ENCODE data around the gene MTF1.
A peak's percentile ranks its signal among the peaks of the same experiment; 100 is the strongest.

MTF1 gene

DNA sequence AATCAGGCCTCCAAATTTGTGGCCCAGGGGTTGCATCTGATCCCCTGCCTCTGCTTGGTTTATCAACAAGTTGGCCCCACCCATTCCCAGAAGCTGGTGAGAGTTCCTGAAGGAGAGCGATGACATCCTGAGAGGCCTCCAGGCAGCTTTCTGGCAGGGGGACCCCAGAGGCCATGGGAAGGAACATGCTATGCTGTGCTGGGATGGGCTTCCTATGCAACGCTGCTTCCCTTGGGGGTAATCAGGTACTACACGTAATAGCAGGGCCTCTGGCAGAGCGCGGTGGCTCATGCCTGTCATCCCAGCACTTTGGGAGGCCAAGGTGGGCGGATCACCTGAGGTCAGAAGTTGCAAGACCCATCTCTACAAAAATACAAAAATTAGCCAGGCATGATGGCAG lies 8.4 kb upstream of the MTF1 start:
- no peak for DNase-seq (ENCODE audit: low spot score)

DNA sequence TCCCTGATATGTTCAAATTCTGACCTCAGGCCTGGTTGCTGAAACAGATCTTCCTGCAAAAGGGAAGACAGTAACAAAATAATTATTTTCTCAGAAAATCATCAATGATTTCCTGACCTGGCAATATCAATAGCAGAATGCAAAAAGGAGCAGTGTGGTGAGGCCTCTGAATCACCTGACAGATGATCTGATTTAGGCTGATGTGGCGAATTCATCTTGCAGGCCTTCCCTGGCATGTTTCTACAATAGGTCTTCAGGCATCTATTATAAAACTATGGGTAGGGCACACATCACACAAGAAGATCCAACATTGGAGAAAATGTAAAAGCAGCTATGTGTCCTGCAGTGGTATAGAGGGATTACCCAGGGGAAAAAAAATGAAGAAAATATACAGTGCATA lies 7.1 kb upstream of the MTF1 start:
- no peak for DNase-seq (ENCODE audit: low spot score)

DNA sequence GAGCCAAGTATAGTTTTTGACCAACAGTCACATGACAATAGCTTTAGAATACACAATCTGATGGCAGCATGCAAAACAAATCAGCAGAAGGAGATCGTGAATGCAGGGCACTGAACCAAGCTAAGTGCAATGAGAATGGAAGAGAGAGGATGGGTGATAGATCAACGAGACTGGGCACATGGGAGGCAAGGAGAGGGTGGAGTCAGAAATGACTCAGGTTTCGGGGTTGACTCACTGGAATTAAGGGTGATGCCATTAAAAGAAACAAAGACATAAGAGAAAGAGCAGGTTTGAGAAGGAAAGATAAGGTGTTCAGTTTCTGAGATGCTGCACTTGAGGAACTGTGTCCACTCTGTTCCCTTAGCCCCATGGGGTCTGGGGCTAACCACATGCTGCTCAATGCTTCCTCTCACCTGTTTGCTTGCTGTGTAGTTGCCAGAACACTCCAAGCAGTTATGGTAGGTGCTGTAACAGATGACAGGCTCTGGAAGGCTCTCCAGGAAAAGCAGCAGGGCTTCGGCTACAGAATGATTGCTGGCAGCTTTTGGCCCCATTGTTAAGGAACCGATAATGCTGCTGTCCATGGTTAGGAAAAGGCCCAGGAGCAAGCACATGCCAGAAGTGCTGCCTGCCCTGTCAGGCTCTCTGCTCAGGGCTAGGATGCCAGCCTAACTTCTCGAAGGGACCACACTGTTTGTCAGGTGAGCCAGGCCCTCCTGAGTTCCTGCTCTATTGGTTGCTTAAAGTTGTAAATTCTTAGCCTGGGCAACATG lies 6.1 kb upstream of the MTF1 start:
- peak; percentile 55 for DNase-seq (ENCODE audit: low spot score)

DNA sequence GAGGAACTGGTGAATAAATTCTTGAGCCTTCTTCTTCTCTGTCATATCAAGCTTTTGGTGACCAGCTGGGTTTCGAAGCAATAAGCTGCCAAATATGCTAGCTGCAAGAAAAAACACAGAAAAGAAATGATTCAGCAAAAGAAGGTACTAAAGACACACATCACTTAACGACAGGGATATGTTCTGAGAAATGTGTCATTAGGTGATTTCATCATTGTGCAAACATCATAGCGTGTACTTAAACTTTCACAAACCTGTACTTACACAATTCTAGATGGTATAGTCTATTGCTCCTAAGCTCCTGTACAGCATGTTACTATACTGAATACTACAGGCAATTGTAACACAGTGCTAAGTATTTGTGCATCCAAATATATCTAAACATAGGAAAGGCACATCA lies 2.9 kb upstream of the MTF1 start:
- DNase-seq (ENCODE audit: low spot score): no peak

DNA sequence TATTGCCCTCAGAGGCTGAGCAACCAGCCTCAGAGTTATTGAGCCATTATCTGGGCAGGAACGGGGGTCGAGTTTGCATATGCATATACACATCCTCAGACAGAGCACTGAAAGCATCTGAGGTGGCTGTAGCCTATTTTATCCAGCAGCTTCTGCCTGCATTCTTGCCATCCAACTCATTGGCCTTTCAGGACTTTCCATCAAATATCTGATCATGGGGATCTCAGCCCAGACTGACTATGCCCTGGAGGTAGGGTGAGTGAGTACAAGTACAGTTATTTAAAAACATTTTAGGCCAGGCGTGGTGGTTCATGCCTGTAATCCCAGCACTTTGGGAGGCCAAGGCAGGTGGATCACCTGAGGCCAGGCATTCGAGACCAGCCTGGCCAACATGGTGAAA lies 1.8 kb upstream of the MTF1 start:
- DNase-seq (ENCODE audit: low spot score): no peak

DNA sequence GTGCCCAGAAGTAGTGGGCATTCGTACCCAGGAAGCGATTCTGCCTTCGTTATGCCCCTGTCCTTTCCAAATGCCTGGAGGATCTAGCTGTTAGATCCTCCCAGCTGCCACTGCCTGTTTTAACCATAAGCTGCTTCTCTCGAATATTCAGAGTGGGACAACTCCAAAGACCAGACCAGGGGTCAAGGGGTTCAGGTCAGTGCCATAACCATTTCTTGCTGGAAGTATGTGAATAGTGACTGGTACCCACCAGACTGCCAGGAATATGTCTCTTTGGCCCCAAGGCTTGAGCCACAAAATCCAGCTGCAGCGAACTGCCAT lies 914 bp upstream of the MTF1 start:
- DNase-seq (ENCODE audit: low spot score): no peak

DNA sequence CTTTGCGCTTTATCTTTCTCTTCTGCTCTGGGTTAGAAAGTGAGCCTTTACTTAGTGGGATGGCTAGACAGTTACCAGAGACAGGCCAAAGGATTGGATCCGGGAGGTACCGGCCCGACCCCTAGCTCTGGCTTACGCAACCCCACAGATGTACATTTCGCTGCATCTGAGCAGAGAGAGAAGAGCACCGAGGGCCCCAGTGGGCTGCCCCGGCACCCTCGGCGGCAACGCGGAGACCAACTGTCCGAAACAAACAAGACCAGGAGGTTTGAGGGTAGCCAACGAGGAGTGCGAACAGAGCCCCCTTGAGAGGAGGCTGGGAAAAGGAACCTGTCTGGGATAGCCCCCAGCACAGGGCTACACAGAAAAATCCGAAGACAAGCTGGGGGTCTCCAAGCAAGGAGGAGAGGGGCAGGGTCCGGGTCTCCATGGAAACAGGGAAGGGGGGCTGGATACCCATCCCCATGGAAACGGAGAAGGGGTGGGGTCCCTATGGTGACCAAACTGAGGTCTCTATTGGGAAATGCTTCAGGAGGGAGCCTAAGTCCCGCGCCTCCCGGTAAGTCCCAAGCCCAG lies 373 bp downstream of the MTF1 start:
- no peak for DNase-seq (ENCODE audit: low spot score)

DNA sequence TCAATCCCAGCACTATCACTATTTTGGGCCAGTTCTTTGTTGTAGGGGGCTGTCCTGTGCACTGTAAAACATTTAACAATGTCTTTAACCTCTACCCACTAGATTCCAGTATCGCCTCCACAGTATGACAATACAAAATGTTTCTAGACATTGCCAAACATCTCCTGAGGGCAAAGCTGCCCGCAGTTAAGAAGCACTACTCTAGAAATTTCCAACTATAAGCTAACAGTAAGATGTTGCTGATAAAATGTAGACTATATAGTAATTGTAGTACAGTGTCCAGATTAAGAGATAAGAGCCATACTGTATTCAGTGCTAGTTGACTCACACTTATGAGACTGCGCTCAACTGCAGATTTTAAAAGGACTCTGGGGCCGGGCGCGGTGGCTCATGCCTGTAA lies 5.0 kb downstream of the MTF1 start:
- DNase-seq (ENCODE audit: low spot score): no peak

DNA sequence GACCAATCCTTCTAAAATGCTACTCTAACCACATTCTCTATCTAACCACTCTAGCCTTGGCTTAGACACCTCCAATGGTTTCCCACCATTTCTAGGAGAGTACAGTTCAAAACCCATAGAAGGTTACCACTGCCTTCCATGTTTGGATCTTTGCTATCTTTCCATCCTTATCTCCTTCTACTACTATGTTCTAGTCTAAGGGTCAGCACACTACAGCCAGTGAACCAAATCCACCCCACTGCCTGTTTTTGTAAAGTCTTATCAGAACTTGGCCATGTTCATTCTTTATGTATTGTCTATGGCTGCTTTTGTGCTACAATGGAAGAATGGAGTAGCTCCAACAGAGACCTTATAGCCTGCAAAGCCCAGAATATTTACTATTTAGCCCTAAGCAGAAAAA lies 6.2 kb downstream of the MTF1 start:
- DNase-seq (ENCODE audit: low spot score): no peak

DNA sequence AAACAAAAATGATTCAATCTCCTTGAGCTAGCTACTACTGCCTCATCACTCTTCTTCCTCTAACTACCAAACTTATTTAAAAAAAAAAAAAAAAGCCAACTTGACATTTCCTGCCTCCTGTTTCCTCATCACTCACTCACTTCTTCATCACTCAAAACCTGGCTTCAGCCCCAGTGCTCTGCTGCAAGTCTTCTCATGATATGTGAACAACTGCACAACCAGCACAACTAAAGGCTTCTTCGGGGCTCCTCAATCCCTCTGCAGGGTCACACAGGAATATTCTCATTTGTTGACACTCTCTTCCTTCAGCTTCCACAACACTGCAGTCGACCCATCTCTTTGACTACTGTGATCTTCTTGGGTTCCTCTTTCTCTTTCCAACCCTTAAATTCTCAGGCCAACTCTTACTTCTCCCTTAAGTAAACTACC lies 7.6 kb downstream of the MTF1 start:
- DNase-seq (ENCODE audit: low spot score): no peak

DNA sequence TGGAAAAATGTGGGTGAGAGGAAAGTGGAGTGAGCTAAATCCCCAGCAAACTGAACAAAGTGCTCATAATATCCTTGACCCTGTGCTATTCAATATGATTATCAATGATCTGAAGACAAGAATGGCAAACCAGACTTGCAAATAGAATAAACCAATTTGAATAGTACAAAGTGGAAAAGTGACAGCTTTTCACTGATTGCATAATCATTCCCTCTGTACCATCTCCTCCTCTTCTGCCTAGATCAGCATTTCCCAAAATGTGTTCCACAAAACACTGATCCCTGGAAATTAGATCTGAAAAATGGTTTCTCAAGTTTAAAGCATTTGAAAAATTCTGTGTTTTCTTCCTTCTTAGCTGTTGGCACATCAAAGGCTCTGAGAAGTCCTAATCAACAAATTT lies 8.1 kb downstream of the MTF1 start:
- no peak for DNase-seq (ENCODE audit: low spot score)

DNA sequence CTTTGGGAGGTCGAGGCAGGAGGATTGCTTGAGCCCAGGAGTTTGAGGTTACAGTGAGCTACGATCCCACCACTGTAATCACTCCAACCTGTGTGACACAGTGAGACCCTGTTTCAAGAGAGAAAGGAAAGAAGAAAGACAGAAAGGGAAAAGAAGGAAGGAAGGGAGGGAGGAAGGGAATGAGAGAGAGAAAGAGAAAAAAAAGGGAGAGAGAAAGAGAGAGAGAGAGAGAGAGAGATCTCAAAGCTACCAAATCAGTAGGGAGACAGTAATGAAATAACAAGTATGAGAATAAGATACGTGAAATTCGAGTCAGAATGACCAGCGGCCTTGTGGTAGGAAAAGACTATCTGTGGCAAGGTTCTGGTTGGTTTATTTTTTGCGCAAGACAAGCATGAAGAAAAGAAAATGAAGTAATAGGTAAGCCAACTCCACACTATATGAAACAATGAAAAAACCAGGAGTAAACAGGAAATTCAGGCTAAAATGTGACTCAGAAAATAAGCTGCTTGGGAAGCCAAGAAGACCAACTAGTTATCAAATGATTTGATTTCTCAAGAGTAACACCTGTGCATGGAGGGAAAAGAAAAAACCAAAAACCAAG lies 8.9 kb downstream of the MTF1 start:
- no peak for DNase-seq (ENCODE audit: low spot score)

DNA sequence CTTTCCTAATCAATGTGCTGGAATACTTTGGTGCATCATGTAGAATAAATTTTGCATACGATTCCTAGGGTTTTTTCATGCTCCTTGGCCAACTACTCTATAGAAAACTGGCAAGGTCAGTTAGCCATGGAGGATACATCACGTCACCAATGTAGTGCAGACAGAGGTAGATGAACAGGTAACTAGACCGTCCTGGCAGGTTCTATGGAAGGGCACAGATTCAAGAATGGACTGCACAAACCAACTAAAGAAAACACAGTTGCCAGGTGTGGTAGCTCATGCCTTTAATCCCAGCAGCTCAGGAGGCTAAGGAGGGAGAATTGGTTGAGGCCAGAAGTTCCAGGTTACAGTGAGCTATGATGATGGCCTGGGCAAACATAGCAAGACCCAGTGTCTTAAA lies 9.9 kb downstream of the MTF1 start:
- DNase-seq (ENCODE audit: low spot score): no peak

DNA sequence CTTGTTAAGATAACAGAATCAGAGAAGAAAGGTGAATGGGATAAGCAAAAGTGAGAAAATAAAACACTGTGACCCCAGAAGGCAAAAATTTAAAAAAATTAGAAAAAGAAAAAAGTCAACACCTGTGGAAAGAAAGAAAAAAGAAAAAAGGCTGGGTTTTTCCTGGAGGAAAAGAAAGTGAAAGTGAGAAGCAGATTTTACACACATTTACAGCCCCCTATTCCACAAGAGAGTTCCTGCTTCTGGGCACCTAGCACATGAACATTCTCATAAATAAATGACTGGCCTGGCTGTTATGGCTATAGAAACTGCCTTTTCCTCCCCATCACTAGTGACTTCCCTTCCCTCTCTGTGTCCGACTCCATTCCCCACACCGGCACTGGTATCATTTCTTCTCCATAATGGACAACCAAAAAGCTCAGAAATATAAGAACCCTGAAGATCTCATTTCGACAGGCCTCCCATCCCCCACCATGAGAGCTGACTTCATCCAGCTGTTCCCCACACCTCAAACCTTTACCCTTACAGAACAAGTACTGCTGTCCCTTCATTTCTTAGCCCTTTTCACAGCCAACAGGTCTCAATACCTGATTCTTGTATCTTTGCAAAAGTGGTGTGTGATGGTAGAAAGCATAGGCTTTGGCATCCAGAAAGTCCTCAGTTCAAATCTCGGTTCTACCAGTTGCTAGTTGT lies 12.6 kb downstream of the MTF1 start:
- no peak for DNase-seq (ENCODE audit: low spot score)

DNA sequence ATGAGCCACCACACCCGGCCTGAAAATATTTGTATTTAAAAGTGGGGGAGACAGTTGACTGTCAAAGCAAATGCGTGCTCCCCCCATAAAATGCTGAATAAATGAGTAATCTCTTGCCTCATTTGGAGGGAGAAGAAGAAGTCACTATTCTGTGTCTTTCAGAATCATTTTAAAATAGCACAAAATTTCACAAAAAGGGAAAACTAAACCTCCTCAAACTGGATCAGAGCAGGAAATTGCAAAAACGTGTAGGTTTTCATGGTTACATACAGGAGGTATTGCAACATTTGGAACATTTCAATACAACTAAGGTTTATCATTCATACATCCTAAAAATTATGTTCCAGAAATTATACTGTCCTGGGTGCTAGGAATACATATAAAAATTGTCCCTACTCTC lies 13.6 kb downstream of the MTF1 start:
- no peak for DNase-seq (ENCODE audit: low spot score)

DNA sequence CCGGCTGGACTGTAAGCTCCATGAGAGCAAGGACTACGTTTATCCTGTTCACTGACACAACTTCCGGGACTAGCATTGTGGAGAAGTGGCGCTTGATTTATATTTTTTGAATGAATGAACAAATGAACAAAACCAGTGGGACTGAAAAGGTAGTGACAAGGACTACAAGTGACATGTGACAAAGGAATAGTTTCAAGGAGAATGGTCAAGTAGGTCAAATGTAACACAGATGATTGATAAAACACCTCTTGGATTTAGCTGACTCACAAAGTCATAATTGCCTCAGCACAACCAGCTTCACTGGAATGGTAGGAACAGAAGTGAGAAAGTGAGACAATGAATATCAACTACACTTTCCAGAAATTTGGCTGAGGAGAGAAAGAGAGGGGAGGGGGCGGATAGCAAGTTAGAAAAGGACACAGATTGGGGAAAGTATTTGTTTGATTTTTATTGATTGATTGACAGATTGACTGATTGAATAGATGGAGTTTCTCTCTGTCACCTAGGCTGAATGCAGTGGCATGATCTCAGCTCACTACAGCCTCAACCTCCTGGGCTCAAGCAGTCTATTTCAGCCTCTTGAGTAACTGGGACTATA lies 14.2 kb downstream of the MTF1 start:
- DNase-seq (ENCODE audit: low spot score): no peak

DNA sequence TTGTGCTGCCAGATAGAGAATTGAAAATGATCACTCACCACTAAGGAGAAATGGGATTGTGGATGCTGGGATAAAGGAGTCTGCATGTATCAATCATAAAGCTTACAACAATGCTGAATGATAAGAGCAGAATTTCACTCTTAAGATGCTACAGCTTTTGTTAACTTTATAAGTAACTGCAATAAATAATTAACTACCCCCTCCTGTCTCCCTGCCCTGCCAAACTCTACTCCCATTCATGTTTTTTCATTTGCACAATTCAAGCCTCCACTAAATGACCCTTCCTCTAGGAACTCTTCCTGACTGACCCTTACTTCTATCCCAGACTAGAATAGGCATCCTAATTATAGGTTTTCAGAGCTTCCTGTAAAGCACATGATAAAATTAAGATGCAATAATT lies 14.9 kb downstream of the MTF1 start:
- no peak for DNase-seq (ENCODE audit: low spot score)

DNA sequence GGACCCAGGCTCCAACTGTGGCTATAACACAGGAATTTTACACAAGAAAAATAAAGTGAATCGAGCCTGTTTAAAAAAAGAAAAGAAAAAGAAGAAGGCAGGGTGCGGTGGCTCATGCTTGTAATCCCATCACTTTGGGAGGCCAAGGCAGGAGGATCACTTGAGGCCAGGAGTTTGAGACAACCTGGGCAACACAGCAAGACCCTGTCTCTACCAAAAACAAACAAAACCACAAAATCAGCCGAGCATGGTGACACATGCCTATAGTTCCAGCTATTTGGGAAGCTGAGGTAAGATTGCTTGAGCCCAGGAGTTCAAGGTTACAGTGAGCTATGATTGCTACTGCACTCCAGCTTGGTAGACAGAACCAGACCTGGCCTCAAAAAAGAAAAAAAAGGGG lies 17.7 kb downstream of the MTF1 start:
- no peak for DNase-seq (ENCODE audit: low spot score)

DNA sequence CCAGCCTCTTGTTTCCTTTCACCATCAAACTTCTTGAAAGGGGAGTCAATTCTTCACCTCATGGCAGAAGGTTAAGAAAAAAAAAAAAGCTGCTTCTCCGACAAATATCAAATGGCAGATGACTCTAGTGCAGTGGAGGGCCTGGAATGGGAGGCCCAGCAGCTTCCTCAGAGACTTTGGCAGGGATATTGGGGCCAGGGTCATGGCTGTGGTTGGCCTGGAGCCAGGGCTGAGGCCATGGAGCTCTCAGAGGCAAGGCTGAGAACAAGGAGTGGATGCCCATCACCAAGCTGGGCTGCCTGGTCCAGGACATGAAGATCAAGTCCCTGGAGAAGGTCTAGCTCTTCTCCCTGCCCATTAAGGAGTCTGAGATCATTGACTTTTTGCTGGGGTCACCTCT lies 18.7 kb downstream of the MTF1 start:
- no peak for DNase-seq (ENCODE audit: low spot score)

DNA sequence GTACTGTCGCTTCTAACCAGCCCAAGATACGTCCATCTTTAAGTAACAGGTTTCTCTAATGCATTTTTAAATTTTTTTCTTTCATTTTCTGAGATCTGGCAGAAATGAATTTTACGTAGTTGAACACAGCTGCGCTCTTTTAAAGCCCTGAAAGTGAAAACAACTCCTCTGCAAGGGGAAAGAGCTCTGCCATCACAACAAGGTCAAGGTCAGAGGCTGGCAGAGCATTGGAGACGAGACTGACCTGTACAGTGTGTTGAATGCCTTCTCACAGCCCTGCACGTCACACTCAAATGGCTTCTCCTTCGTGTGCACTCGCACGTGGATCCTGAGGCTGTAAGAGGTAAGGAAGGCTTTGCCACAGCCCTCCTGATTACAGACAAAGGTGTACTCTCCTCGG lies 19.7 kb downstream of the MTF1 start:
- no peak for DNase-seq (ENCODE audit: low spot score)

DNA sequence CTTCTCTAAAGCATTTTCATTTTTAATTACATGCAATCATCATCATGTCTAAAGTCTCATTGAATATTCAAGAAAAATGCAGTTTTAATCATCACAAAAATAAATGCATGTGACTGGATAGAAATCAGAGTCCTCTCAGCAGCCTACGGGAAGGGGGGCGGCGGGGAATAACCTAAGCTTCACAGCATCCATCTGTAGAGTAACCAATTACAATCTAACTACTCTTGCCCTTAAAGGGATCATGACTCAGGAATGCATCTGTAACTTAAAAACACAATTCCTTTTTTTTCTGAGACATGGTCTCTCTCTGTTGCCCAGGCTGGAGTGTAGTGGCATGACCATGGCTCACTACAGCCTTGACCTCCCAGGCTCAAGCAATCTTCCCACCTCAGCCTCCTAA lies 22.6 kb downstream of the MTF1 start:
- no peak for DNase-seq (ENCODE audit: low spot score)

DNA sequence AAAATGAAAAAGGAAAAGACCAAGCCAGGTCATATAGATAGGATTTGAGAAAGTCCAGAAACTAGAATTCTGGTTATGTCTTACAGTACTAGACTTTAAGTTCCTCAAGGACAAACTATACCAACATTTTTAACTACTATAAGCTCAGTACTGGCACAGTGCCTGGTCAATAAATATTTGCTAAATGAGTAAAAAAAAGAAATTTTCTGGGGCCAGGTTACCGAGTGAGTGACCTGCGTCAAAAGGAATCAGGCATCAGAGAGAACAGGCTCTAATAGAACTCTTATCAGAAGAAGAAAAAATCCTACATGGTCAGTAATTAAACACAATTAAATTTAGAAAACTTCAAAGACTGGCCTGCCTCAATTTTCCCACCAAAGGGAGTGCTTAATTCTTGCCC lies 27.6 kb downstream of the MTF1 start:
- DNase-seq (ENCODE audit: low spot score): no peak

DNA sequence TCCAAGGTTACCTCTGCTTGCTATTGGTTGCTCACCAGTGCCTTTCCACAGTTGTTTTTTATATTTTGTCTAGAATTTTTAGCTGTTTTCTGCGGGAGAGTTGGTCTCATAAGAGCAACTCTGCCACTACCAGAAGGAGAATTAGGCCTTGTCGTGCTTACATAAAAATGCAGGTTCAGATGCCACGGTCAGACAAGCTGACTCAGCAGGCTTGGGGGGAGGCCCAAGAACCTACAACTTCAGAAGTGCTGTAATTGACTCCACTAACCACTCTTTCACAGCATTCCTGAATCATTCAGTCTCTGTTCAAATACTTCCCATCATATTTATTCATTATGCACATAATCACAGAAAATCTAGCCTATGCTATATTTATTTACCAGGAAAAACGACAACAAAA lies 28.3 kb downstream of the MTF1 start:
- no peak for DNase-seq (ENCODE audit: low spot score)
